Endothelial cell of umbilical vein (primary cell): ENCODE results near the gene MYOCD.

ENCODE experiments used
- EZH2 ChIP-seq: IDR thresholded peaks from 2 replicates; pipeline ENCODE4 v1.6.1; 2012; ENCODE audit warnings: borderline replicate concordance, low read depth, mild to moderate bottlenecking, moderate library complexity, low read length, inconsistent platforms; ENCODE audit not compliant: severe bottlenecking
- POLR2A ChIP-seq: IDR thresholded peaks from 2 replicates; pipeline ENCODE4 v1.6.1; 2012; ENCODE audit warnings: low read depth, mild to moderate bottlenecking, control low read depth, low read length
- TF ChIP-seq, protein P1 (sequence below), 2 donors: IDR thresholded peaks; 1 replicate in 1 of 2; 2 replicates in 1 of 2; pipeline ENCODE4 v1.5.1; 2011; ENCODE audit warnings: low read length in 2 of 2, mild to moderate bottlenecking in 2 of 2, moderate library complexity in 2 of 2, control low read depth in 1 of 2, inconsistent platforms in 1 of 2, low read depth in 1 of 2; ENCODE audit not compliant: insufficient read depth in 1 of 2; ENCODE audit errors: extremely low read depth in 1 of 2

DNA sequence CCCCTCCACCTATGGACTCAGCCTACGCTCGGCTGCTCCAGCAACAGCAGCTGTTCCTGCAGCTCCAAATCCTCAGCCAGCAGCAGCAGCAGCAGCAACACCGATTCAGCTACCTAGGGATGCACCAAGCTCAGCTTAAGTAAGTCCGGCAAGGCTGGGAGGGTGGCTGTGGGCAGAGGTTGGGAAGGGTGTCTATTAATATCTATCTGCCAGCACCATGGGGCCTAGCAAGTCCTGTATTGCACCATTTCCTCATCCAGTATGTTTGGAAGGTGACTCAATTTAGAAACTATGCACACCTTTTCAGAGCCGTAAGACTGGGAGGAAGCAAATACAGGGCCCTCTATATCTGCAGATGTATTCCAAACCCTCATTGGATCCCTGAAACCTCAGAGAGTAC, 78.6 kb downstream of the MYOCD start:
- TF ChIP-seq POLR2A (no peak), EZH2 (no peak)
- TF ChIP-seq, protein P1, sequence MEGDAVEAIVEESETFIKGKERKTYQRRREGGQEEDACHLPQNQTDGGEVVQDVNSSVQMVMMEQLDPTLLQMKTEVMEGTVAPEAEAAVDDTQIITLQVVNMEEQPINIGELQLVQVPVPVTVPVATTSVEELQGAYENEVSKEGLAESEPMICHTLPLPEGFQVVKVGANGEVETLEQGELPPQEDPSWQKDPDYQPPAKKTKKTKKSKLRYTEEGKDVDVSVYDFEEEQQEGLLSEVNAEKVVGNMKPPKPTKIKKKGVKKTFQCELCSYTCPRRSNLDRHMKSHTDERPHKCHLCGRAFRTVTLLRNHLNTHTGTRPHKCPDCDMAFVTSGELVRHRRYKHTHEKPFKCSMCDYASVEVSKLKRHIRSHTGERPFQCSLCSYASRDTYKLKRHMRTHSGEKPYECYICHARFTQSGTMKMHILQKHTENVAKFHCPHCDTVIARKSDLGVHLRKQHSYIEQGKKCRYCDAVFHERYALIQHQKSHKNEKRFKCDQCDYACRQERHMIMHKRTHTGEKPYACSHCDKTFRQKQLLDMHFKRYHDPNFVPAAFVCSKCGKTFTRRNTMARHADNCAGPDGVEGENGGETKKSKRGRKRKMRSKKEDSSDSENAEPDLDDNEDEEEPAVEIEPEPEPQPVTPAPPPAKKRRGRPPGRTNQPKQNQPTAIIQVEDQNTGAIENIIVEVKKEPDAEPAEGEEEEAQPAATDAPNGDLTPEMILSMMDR (IDR thresholded peaks at IDR 0.05; ENCODE audit: extremely low read depth in 1 of 2, insufficient read depth in 1 of 2, low read depth in 1 of 2, low read length in 2 of 2) = no peak
